GM21423 (cell line): ENCODE measurements around the gene NDUFA8.

Experiments
- ATAC-seq: cut with Tn5 transposase; IDR thresholded peaks from one replicate; pipeline ENCODE4 v1.9.1; 2021; ENCODE audit warnings: mild to moderate bottlenecking, moderate library complexity; ENCODE audit not compliant: unreplicated experiment

NDUFA8 gene

DNA sequence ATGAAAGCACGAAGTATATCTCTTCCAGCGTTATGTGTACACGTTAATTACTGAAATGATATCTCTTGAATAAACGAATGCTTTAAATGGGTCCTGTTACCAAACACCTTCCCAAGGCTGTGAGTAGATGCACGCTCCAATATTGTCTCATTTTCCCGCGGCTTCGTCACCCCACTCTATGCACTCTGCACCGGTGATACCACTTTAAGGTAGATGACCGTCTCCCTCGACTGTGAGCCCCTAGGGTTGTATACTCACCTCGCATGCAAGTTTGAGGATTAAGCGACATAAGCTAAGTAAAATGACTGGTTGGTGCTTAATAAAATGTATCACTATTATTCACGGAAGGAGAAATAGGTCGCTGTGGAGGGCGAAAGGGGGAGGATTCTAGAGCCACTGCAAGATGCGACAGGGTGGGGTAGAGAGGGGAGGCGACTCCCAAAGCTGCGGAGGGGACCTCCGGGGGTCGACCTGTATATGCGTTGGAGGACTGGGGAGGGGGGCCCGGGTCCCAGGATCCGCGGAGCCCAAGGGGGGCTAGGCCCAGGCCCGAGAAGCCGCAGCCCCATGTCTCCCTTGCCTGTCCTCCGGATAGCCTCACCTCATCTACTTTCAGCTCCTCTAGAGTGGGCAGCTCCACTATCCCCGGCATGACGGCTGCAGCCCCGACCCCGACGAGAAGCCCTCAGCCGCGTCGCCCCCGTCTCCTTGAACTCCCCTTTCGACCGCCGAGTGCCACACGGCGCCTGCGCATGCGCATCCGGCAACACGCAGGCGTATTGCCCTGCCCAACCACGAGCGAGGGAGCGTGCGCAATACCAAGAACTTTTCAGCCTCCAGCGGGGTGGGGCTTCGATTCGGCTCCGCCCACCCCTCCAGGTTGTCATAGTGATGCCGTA lies at the start of gene NDUFA8, which contains the start of gene MORN5:
TSS of gene NDUFA8 (minus strand) at position 754 of the 899 bp plus-strand sequence. CDS start at position 652, 102 bp downstream.
TSS of gene MORN5 (plus strand) at position 883 of the 899 bp plus-strand sequence. CDS start 65 bp downstream, outside the sequence.
- peak; percentile 94 for ATAC-seq

DNA sequence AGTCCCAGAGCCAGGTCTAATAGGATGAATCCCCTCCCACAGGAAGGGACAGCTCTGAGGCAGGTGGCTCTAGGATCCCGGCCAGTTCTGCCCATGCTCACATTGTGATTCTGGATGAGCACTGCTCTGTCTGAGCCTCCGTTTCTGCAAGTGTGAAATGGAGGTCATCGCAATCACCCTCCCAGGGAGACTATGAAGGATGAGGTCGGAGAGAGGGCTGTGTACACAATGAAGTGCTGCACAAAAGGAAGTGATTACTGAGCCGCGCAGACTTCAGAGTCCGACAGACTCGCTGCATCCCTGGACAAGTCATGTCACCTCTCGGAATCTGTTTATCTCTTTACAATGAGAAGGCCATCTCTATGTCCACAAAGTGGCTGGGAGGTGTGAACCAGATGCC lies 47.5 kb upstream of the NDUFA8 start:
- ATAC-seq, result no peak

DNA sequence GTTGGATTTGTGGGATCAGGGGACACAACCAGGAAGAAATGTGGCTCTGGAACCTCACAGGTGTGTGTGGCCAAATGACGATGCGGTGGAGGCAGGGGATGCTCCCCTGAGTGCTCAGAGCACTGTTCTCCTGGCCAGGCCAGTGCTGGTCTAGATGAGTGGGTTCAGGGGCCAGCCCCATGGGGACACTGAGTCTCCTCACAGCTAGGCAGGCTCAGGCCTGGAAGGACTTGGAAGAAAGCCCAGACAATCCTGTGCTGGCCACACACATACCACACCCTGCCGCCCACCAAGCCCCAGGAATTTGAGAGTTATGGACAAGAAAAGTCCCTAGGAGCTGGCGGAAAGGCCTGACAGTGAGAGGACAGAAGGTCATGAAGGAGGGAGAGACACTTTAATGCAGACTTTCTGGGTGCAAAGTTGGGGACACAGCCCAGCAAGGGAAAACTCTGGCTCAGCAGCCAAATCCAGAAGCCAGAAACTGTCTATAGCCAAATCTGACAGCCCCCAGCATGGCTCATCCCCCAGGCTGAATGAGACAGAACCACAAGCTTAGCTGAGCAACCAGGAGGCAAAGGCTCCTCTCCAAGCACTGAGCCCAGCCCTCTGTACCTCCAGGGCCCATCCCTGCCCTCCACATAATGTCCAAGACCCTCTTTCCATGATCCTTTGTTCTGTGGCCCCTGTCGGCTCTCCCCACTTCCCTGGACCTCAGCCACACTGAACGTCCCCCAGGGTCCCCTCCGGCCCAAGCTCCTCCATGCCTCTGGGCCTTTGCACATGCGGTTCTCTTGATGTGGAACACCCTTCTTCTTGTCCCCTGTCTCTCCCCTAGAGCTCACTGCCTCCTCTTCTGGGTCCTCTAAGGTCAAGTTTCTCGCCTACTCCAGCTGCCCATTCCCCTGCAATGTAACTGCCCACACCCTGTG lies 46.8 kb upstream of the NDUFA8 start:
- ATAC-seq, result no peak

DNA sequence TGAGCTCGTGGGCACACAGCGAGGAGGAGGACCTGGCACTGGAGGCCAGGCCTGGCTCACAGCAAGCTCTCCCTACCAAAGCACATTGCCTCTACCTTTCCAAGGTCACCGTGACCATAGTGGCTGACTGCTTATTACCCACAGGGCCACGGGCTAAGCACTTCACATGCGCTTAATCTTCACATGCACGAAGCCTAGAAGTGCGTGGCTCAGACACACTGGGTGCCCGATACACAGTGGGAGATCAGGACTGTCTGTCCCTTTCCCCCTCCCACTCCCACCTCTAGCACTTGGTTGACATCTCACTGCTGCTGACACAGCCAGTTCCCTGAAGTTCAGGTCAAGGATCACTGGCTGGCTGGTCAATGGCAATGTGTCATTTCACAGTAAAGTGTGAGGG lies 45.6 kb upstream of the NDUFA8 start:
- ATAC-seq, result no peak

DNA sequence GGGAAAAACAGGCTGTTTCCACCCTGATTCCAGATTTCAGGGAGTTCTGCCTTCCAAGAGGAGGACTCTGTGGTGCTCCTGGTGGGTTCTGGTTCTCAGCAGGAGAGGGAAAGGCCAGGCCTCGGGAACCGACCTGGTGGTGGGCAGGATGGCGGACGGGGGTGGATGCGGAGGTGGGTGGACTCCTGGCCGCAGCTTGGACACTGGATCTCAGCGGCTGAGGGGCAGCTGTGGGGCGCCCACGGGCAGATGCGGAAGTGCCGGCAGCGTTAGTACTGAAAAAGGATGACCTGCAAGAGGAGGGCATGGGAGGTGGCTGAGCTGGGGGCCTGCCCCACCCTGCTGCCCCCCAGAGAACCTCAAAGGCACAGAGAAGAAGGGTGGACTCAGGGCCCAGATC lies 44.9 kb upstream of the NDUFA8 start:
- no peak for ATAC-seq

DNA sequence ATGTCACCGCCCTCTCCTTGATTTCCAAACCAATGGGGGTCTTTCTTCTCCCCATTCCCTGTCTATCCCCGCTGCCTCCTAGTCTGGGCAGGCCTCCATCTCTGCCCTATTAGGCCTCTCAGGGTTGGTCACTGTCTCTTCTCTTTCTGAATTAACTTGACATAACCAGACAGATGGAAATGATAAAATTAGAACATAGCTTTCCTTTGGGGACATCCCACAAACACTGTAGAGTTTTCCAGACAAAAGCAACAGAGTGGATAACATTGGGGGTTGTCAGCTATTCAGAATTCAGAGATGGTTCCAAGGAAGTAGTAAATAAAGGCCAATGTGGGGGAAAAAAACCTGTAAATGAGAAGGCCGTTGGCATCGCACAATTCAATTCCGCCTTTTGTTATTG lies 44.5 kb upstream of the NDUFA8 start:
- ATAC-seq, result no peak

DNA sequence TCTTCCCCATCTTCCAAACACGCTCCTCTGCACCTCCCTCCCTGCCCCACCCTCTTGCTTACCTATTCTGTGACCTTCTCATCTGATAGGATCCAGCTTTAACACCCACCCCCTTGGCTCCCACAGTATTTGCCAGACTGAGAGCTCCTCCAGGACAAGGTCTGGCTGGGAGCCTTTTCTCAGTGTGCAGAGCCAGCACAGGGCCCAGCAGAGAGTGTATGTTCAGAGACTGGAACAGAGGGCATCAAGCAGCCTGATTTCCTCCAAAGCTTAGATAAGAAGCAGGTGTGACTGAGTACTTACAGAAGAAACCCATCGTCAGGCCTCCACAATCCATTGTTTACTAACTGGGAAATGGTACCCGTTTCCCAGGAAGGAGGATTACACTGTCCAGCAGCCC lies 42.5 kb upstream of the NDUFA8 start:
- ATAC-seq, result no peak

DNA sequence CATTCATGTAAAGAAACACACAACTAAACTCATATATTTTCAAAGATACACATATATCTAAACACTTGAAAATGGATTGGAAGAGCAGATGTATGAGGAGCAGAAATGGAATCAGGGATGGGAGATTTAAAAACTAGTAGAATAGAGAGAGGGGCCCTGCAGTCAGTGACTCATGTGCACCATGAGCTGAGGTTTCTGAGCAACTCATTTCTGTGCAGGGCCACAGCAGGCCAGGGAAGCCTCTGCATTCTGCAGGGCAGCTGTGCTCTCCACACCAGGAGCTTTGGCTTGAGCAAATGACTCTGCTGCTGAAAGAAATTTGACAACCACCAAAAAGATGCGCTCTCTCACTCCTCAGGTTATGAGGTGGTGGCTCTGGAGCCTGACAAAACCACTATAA lies 42.1 kb upstream of the NDUFA8 start:
- no peak for ATAC-seq

DNA sequence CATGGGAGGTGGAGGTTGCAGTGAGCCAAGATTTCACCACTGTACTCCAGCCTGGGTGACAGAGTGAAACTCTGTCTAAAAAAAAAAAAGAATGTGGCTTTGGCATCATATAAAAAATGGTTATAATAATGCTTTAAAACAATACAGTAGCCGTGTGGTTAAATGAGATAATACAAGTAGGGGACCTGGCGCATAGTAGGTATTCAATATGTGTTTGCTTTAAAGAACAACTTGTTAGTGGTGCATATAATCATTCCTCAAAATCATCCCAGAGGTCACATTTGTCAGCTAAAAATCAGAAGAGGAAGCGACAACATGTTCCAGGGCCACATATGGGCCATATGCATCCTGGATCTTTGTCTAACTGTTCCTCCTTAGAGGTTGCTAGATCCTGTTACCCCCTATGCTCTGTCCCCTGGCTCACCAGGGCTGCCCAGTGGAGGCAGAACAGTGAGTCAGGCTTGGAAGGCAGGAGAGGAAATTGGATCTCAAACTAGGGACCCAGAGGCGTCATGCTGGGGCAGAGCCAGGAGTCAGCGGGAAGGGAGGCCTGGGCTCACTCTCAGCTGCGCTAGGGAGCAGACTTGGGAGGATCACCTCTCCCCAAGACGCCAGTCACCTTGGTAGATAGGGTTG lies 41.5 kb upstream of the NDUFA8 start:
- ATAC-seq, result no peak

DNA sequence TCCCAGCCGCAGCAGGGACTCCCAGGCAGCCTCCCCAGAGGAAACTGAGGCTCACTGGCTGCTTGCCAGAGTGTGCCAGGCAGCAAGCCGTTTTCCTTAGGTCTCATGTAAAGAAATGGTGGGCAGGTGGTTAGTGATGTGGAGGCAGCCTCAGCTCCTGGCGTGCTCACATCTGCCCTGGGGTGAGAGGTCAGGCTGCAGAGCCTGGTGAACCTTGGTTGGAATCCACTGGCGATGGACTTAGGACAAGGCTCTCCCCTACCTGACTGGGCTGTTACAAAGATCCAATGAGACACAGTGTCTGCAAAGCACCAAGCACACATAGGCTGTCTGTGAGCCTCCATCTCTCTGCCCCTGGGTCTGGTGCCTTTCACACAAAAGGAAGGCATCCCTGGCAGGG lies 38.3 kb upstream of the NDUFA8 start:
- no peak for ATAC-seq

DNA sequence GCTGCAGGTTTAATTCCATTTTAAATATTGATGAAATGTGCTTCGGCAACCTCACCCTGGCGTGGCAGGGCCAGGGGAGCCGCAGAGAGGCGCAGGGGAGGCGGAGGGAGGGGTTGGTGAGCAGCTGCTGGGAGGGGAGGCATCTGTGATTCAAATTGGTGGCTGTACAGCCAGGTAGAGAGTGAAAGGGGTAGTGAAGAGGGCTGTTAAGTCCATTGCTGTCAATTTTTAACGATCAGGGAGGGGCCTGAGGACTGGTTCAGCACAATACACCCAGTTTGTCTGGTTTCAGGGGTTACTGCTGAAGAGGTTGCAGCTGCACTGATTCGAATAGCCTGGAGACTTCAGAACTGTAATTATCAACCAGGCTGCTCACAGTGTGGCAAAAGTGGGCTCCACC lies 37.8 kb upstream of the NDUFA8 start:
- ATAC-seq, result no peak

DNA sequence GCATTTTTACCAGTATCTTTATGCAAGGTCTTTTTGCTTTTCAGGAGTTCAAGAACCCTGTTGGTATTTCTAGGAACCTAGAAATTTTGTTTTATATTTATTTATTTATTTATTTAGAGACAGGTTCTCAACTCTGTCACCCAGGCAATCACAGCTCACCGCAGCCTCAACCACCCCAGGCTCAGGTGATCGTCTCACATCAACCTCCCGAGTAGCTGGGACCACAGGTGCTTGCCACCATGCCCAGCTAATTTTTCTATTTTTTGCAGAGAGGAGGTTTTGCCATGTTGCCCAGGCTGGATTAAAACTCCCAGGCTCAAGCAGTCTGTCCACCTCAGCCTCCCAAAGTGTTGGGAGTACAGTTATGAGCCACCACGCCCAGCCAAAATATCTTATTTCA lies 36.3 kb upstream of the NDUFA8 start:
- no peak for ATAC-seq

DNA sequence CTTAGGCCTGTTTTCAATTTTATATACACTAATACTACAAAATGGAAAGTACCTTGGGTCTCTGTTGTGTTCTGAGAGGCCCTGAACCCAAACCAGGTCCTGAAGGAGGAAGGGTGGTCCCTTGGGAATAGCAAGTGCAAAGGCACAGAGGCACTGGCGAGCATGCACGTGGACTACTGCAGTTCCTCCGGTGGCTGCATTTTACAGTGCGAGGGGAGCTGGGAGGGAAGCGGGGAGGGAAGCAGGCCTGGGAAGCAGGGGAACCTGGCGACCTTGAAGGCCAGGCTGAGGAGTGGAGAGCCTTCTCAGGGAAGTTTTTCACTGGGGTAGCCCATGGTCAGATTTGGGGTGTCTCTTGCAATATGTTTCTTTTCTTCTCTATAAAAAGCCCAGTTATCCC lies 34.1 kb upstream of the NDUFA8 start:
- no peak for ATAC-seq

DNA sequence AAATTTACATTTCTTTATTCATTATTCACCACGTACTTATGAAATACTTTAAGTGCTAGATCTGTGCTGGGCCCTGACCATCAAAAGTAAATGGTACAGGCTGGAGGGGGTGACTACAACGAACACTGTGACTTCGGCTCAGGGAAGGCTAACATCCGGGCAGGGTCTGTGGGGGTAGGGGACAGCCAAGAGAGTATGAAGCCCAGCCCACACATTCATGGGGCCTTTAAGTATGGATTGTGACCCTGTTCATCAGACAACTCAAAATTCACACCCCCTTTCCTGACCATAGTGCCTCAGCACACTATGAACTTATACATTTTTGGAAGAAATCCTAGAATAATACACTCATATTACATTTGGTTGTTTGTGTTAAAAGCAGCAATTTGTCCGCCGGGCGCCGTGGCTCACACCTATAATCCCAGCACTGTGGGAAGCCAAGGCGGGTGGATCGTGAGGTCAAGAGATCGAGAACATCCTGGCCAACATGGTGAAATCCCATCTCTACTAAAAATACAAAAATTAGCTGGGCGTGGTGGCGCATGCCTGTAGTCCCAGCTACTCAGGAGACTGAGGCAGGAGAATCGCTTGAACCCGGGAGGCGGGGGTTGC lies 33.4 kb upstream of the NDUFA8 start:
- no peak for ATAC-seq

DNA sequence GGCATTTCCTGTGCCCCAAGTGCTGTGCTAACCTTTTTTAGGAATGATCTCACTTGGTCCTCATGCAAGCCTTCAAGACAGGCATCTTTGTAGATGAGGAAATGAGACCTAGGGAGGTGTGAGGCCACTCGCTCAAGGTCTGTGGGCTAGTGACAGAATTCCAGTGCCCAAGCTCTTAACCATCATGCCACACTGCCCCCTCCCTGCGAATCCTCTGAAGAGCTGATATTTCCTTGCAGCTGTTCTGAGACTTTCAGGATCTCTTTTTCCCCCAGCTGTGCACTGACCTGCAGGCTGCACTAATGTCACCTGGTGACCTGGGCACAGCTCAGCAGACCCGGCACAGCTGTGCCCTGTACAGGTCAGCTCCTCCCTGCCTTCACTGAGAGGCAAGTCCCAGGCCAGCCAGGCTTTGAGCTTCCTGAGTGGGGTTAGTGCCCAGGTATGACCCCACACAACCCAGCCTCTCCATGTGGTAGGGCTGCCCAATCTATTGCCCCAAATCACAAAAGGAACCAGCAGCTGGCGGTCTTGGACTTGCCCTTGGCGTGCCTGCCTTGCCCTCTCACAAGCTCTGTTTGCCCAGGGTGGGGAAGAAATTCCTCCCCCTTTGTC lies 32.8 kb upstream of the NDUFA8 start:
- ATAC-seq, result no peak

DNA sequence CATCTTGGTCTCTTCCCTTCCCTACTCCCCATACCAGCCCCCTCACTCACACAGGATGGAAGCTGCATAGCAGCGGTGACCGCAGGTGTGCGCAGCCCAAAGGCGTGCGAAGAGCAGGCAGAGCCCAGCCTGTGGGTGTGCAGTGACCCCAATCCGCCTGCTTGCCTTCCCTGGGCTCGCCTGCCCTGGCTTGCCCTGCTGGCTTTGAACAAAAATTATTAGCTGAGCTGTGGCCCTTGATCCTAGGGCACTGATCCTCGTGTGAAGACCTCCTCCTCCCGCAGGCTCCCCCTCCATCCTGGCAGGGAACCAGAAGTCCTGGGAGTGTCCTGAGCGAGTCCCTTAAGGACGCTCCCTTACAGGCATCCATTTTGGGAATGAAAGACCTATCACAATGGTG lies 32.0 kb upstream of the NDUFA8 start:
- ATAC-seq, result no peak

DNA sequence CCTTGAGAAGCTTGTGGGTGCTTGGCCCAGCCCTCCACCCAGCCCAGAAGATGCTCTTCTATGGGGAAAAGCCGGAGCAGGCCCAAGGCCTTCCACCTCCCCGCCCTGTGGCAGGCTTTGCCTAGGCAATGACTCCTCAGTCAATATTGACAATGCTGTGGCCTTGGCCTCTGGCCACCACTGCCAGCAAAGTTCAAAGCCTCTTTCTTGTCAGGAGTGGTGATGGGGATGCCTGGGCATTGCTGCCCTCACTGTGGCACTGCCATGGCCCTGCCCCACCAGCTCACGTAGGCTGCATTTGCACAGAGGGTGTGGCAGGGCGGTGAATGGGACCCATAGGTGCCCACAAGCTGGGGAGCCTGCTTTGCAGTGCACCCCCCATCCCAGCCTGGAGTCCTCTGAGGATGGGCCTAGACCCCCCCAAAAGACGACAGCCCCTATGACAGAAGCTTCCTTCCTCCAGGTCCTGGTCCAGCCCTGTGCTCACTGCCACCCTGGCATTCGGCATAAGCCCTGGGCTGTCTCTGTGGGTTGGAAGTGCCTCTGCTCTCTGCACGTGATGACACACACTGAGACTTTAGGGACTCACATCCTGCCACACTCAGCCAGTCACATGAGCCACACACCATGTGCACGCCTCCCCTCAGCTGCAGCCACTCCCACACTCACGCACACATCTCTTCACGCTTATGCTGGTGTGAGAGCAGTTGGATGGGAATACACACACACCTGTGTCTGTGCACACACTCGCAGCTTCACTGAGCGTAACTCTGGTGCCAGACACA lies 31.2 kb upstream of the NDUFA8 start:
- no peak for ATAC-seq

DNA sequence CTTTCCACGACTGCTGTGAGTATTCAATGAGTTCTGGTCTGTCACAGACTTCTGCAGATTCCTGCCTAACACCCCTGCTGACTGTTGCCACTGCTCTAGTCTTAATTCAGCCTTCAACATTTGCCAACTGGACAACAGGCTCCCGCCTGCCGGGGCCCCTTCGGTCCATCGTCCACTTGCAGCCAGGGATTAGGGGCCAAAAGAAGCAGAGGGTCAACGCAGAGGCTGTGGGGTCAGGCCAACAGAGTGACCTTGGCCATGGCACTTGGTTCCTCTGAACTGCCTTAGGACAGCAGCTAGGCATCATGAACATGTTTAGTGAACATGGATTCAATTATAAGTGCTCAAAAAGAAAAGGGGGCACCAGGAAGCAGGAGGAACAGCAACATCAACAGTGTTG lies 28.8 kb upstream of the NDUFA8 start:
- no peak for ATAC-seq

DNA sequence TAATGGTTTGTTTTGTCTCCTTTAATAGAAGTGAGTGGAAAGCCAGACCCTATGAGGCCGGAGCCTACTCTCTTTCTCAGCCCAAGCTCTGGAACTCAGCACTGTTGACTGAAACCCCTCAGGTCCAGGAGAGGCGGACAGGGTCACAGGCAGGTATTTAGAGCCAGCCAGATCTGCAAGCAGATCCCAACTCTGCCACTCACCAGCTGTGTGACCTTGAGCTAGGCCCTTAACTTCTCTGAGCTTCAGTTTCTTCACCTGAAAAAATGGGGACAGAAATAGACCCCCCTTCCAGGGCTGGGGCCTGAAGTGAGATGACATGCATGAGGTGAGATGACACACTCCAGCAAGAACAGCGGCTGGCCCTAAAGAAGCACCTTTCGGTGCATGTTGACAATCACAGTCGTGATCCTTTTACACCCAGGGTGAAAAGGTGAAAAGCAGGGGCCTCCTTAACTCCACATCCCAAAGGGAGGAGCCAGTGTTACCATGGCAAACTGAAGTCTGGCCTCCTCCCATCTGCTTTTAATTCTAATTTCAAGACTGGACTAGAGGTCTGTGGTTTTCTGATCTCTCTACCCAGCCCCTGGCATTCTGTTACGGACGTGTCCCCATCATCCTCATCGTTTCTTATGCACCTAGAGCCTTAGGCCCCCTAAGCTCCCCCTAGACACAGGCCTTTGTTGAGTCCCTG lies 27.3 kb upstream of the NDUFA8 start:
- no peak for ATAC-seq
